Kidney (tissue), 14 donors: ENCODE data around the gene HSPA12A. TPM values are rescaled to one million over a fixed set of nuclear protein-coding genes. Genes with fewer than 3 reads are reported as not detected.

Source experiments
- DNase-seq, 5 donors: peaks; one replicate each; pipeline ENCODE4 v3.0.0-alpha.2; 2013 to 2020
- FAIRE-seq: peaks from 2 replicates; lab custom pipeline; 2012; peaks lifted over from hg19 to GRCh38; lab: Jason Lieb, UNC
- H3K27ac ChIP-seq, 2 donors: one replicate each; pipeline ENCODE4 v1.7.0; 2013; ENCODE audit warnings: low read depth in 2 of 2, low read length in 2 of 2, inconsistent platforms in 1 of 2
- H3K27me3 ChIP-seq: one replicate; pipeline ENCODE4 v1.7.1; 2013; ENCODE audit warnings: low read length, inconsistent platforms; ENCODE audit not compliant: control insufficient read depth, insufficient read depth
- H3K36me3 ChIP-seq, 3 donors: one replicate each; pipeline versions ENCODE4 v1.7.0 to v1.7.1; 2013; ENCODE audit warnings: low read length in 3 of 3, control low read depth in 1 of 3, inconsistent platforms in 1 of 3; ENCODE audit not compliant: insufficient read depth in 3 of 3, control insufficient read depth in 2 of 3
- H3K4me1 ChIP-seq, 3 donors: one replicate each; pipeline versions ENCODE4 v1.7.0 to v1.7.1; 2013; ENCODE audit warnings: low read length in 3 of 3, inconsistent platforms in 1 of 3, low read depth in 1 of 3; ENCODE audit not compliant: control insufficient read depth in 2 of 3, insufficient read depth in 2 of 3
- H3K4me3 ChIP-seq, 3 donors: one replicate each; pipeline versions ENCODE4 v1.7.0 to v1.8.1; 2013; ENCODE audit warnings: low read length in 3 of 3, control low read depth in 1 of 3, inconsistent platforms in 1 of 3
- H3K9ac ChIP-seq, 3 donors: one replicate each; pipeline versions ENCODE4 v1.7.0 to v1.7.1; 2013; ENCODE audit warnings: low read length in 3 of 3, control low read depth in 1 of 3, inconsistent platforms in 1 of 3
- H3K9me3 ChIP-seq, 3 donors: one replicate each; pipeline versions ENCODE4 v1.7.0 to v1.7.1; 2013; ENCODE audit warnings: low read length in 3 of 3, control low read depth in 1 of 3, inconsistent platforms in 1 of 3; ENCODE audit not compliant: control insufficient read depth in 2 of 3, insufficient read depth in 1 of 3
- intact Hi-C: fragments of 100-400 bp; cut with DNase I; formaldehyde crosslinking; loops from one replicate; pipeline ENCODE4 v1.11.1; 2022
- polyA plus RNA-seq: library from polyadenylated mRNA; stranded (reverse); fragments of 350-450 nt; fragmentation: Illumina TruSeq; extraction: RNeasy Lipid Tissue Mini Kit (QIAGEN cat#74804); gene quantifications from one replicate; pipeline ENCODE4 v1.2.3, GENCODE V29; 2014; ENCODE audit warnings: low read depth, low replicate concordance; ENCODE audit not compliant: insufficient read depth
- total RNA-seq: library from RNA; stranded (reverse); fragmentation: NEBNext Ultra II Directional; extraction: Animal tissue kit (Norgen Biotek cat#: 25700); gene quantifications from one replicate; pipeline ENCODE4 v1.2.1, GENCODE V29; 2021
- TF ChIP-seq, protein P1 (sequence below): IDR thresholded peaks from 3 replicates; pipeline ENCODE4 v1.5.1; 2012; ENCODE audit warnings: mild to moderate bottlenecking, moderate library complexity, borderline replicate concordance; ENCODE audit not compliant: insufficient read depth; ENCODE audit errors: extremely low read depth
- donor health status: control.
- donor health status: control.
- donor health status: control.
- donor health status: control.
- donor health status: control.
- donor health status: DM: yes; HTN: yes; CAD: no.
- donor health status: Normal renal cell carcinoma (clear cell type).

HSPA12A gene
- total and polyA plus RNA-seq, 2 donors from 2014 or later, result 18.9 to 33.5 TPM

DNA sequence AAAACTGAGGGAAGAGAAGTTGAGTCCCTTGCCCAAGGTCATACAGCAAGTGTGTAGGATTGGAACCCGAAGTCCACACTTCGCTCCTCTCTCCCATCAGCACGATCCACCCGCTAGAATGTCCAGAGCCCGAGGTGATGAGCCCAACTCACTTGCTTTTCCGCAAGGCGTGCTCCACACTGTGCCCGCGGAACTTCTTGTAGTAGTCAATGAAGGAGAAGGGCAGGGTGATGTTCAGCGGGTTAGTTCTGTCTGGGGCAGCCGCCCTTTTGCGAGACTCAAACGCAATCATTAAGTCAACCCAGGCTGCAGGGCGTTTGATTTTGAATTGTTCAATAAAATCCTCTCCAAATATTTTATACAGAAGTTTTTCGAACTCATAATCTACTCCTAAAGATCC, 63.0 kb downstream of the HSPA12A start:
- DNase-seq, result no peak
- FAIRE-seq, result no peak
- H3K9me3 ChIP-seq, result no peaks in the 10 kb centered on the region
- no peak overlapping the region for H3K9ac ChIP-seq
- TF ChIP-seq, protein P1, sequence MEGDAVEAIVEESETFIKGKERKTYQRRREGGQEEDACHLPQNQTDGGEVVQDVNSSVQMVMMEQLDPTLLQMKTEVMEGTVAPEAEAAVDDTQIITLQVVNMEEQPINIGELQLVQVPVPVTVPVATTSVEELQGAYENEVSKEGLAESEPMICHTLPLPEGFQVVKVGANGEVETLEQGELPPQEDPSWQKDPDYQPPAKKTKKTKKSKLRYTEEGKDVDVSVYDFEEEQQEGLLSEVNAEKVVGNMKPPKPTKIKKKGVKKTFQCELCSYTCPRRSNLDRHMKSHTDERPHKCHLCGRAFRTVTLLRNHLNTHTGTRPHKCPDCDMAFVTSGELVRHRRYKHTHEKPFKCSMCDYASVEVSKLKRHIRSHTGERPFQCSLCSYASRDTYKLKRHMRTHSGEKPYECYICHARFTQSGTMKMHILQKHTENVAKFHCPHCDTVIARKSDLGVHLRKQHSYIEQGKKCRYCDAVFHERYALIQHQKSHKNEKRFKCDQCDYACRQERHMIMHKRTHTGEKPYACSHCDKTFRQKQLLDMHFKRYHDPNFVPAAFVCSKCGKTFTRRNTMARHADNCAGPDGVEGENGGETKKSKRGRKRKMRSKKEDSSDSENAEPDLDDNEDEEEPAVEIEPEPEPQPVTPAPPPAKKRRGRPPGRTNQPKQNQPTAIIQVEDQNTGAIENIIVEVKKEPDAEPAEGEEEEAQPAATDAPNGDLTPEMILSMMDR, result no peak
- H3K27me3 ChIP-seq, result no peaks in the 10 kb centered on the region
- no peak overlapping the region for H3K27ac ChIP-seq
- H3K4me1 ChIP-seq, result peaks cover 0 to 19% (median 0%) of the 10 kb centered on the region in 3 donors
- peaks cover 0 to 6% (median 6%) of the 10 kb centered on the region in 3 donors for H3K36me3 ChIP-seq
- intact Hi-C loops, result no loop called here
- H3K4me3 ChIP-seq, result no peak overlapping the region

DNA sequence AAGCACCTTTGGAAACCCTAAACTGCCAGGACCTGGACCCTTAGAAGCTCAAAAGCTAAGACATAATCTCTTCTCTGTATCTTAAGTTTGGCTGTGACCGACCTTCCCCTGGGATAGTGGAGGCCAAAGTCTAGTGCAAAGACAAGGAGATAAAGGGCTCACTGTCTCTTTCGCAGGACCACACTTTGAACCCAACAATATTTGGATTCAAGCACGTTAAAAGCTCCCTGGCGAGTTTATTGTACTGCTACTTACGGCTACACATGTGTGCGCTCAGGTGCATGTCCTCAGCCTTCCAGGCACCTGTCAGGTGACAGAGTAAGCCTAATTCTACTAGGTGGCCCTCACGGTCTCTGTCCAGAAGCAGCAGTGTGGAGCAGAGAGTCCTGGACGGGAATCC, 65.7 kb downstream of the HSPA12A start:
- Histone ChIP-seq H3K36me3 (peaks cover 2 to 14% (median 13%) of the 10 kb centered on the region in 3 donors), H3K9me3 (no peaks in the 10 kb centered on the region), H3K4me1 (no peaks in the 10 kb centered on the region), H3K9ac (no peak overlapping the region), H3K27ac (no peak overlapping the region), H3K27me3 (no peaks in the 10 kb centered on the region), H3K4me3 (no peak overlapping the region)
- FAIRE-seq (no peak), DNase-seq (no peak)
- intact Hi-C loops, result no loop called here
- TF ChIP-seq, protein P1, result no peak

DNA sequence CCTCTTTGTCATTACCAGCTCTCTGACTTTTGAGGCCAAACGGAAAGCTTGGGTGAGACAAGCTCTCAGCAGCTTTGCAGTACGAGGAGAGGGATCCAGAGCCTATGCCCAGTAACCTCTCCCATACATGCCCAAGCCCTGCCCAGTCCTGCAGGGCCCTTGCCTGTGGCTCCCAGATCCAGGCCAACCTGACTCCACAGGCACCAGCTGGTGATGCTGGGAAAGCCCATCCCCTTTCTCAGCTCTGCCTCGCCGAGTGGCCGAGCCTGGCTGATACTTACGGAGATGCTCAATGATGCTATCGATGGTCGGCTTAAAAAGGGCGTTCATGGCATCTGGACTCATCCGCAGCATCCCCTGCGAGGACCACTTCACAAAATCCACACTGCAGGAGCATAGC, 66.2 kb downstream of the HSPA12A start:
- Histone ChIP-seq H3K4me3 (no peak overlapping the region), H3K9me3 (no peaks in the 10 kb centered on the region), H3K27ac (no peak overlapping the region), H3K9ac (no peak overlapping the region), H3K36me3 (peaks cover 2 to 14% (median 8%) of the 10 kb centered on the region in 3 donors), H3K4me1 (no peaks in the 10 kb centered on the region), H3K27me3 (no peaks in the 10 kb centered on the region)
- DNase-seq (no peak), FAIRE-seq (no peak)
- intact Hi-C loops, result no loop called here
- TF ChIP-seq, protein P1, result no peak

DNA sequence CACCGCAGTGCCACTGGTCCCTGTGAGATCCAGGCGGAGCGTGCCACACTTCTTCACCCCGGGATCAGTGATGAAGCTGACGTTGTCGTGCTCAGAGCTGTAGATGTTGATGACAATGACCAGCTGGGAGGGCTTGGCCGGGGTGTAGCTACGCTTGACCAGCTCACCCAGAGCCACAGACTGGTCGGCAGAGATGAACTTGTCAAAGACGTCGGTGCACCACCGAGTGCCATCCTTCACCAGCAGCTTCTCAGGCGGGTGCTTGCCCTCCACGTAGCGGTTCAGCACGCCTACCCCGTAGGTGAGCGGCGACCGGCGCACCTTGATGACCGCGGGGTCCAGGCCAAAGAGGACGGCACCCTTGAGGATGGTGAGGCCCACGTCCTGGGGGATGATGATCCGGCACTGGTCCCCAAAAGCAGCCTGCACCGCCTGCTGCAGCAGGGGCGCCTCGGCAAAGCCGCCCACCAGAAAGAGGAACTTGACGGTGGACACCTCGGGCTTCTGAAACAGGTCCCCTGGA, 67.4 kb downstream of the HSPA12A start:
- DNase-seq, result no peak
- Histone ChIP-seq H3K27ac (no peak overlapping the region), H3K27me3 (no peaks in the 10 kb centered on the region), H3K9me3 (no peaks in the 10 kb centered on the region), H3K4me1 (no peaks in the 10 kb centered on the region), H3K9ac (no peak overlapping the region), H3K36me3 (peaks cover 2 to 14% (median 7%) of the 10 kb centered on the region in 3 donors), H3K4me3 (no peak overlapping the region)
- no peak for FAIRE-seq
- intact Hi-C loops, result no loop called here
- TF ChIP-seq, protein P1, result no peak
